GM12873 (cell line): ENCODE results near the gene GOLGA6L2.

Source experiments
- CTCF ChIP-seq: IDR thresholded peaks from 2 replicates; pipeline ENCODE4 v1.5.1; 2012; ENCODE audit warnings: low read depth, mild to moderate bottlenecking, moderate library complexity, low read length, control low read depth; ENCODE audit not compliant: insufficient read depth; ENCODE audit errors: missing control alignments

Gene GOLGA6L2

DNA sequence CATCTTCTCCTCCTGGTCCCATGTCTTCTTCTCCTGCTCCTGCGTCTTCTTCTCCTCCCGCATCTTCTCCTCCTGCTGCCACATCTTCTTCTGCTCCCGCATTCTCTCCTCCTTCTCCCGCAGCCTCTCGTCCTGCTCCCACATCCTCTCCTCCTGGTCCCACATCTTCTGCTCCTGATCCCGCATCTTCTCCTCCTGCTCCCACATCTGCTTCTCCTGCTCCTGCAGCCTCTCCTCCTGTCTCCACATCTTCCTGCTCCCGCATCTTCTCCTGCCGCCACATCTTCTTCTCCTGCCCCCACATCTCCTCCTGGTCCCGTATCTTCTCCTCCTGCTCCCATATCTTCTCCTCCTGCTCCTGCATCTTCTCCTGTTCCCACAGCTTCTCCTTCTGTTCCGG lies 6.4 kb downstream of the GOLGA6L2 start:
- TF ChIP-seq CTCF: no peak

GRCh38 chr15:23439513-23439912 lies 7.5 kb downstream of the GOLGA6L2 start:
- no peak for TF ChIP-seq CTCF

DNA sequence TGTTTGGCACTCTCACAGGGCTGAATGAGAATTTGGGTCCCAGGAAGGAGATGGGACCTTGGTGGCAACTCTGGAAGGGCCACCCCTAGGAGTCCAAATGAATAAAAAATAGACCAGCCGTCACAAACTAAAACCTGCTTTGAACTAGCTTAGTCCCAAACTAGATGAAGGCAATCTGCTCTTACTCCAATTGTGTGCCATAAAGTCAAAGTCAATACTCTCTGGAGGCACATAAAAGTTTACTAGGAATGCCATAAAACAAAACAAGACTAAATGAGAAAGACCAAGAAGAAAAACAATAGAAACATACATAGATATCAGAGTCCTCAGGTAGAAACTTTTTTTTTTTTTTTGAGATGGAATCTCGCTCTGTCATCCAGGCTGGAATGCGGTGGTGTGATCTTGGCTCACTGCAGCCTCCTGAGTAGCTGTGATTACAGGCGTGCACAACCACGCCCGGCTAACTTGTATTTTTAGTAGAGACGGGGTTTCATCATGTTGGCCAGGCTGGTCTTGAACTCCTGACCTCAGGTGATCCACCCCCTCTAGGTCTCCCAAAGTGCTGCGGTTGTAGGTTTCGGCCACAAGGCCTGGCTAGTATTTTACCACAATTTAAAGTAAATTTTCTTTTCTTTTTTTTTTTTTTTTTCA lies 8.1 kb downstream of the GOLGA6L2 start:
- no peak for TF ChIP-seq CTCF

GRCh38 chr15:23437673-23438072 lies 9.4 kb downstream of the GOLGA6L2 start:
- TF ChIP-seq CTCF: no peak

- TF ChIP-seq CTCF: no peak
Observed at GRCh38 chr15:23437146-23437545, 9.9 kb downstream of the GOLGA6L2 start.

DNA sequence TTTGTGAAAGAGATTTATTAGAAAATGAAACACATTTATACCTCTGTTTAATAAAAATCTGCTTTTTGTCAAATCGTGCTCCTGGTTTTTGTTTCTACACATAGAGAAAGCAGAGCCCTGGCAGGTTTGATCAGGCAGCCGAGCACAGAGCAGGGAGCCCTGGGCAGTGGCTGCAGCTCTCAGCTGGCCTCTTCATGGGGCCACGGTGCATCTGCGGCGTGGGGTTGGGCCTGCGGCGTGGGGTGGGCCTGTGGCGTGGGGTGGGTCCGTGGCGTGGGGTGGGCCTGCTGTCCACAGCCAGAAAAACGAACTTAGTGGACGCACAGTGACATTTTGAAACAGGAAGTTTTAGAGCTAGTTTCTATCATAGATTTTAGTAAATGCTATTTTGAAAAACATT lies 10.6 kb downstream of the GOLGA6L2 start:
- no peak for TF ChIP-seq CTCF

GRCh38 chr15:23424111-23424904 lies 22.7 kb downstream of the GOLGA6L2 start:
- no peak for TF ChIP-seq CTCF
